Measurements from ENCODE around the gene TYMS.

DNA sequence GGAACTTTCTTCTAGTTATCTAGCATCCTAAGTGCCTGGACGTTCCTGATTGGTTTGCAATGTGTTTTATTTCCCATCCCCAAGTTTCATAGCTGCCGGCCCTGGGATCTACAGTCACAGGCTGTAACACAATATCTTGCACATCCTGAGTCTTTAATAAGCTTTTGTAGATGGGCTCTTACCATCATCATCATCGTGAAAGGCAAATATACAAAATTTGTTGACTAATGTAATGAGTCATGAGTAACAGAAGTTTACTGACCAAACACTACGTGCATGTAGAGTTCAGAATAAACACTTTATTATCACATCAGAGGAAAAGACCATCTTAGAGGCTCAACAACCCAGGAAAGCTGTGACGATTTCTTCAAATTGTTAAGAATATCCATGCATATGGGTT, 8.1 kb upstream of the TYMS start:
- no peak for TF ChIP-seq SIN3A (IDR thresholded peaks at IDR 0.05; ENCODE audit: borderline replicate concordance, insufficient read depth, low read length)
- TF ChIP-seq, protein P1, sequence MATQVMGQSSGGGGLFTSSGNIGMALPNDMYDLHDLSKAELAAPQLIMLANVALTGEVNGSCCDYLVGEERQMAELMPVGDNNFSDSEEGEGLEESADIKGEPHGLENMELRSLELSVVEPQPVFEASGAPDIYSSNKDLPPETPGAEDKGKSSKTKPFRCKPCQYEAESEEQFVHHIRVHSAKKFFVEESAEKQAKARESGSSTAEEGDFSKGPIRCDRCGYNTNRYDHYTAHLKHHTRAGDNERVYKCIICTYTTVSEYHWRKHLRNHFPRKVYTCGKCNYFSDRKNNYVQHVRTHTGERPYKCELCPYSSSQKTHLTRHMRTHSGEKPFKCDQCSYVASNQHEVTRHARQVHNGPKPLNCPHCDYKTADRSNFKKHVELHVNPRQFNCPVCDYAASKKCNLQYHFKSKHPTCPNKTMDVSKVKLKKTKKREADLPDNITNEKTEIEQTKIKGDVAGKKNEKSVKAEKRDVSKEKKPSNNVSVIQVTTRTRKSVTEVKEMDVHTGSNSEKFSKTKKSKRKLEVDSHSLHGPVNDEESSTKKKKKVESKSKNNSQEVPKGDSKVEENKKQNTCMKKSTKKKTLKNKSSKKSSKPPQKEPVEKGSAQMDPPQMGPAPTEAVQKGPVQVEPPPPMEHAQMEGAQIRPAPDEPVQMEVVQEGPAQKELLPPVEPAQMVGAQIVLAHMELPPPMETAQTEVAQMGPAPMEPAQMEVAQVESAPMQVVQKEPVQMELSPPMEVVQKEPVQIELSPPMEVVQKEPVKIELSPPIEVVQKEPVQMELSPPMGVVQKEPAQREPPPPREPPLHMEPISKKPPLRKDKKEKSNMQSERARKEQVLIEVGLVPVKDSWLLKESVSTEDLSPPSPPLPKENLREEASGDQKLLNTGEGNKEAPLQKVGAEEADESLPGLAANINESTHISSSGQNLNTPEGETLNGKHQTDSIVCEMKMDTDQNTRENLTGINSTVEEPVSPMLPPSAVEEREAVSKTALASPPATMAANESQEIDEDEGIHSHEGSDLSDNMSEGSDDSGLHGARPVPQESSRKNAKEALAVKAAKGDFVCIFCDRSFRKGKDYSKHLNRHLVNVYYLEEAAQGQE (IDR thresholded peaks at IDR 0.05; ENCODE audit: insufficient read depth in 1 of 2, low read depth in 2 of 2, low read length in 2 of 2) = no peak
- no peak for TF ChIP-seq POLR2AphosphoS5 (IDR thresholded peaks at IDR 0.05; ENCODE audit: low read depth, low read length)
